ENCODE results near the gene CDCP2. TPM values are rescaled to one million over a fixed set of nuclear protein-coding genes. Genes with fewer than 3 reads are reported as not detected.

The CDCP2 gene
- total RNA-seq, 1 donor from 2014 or later, result not detected

GRCh38 chr1:54180701-54181360, 28.0 kb upstream of the CDCP2 start:
- H2AFZ ChIP-seq (ENCODE audit: low read depth, low read length), result no peak overlapping the region
- Mint-ChIP-seq H3K4me3 (ENCODE audit: unreplicated experiment) (no peak overlapping the region), H3K27ac (ENCODE audit: unreplicated experiment) (peak overlapping the region; percentile 83), H3K9me3 (ENCODE audit: unreplicated experiment) (peaks cover 7% of the 10 kb centered on the region), H3K27me3 (ENCODE audit: low read depth, unreplicated experiment) (peaks cover 7% of the 10 kb centered on the region), H3K4me1 (ENCODE audit: low read depth, unreplicated experiment) (peaks cover 2% of the 10 kb centered on the region), H3K36me3 (ENCODE audit: low read depth, unreplicated experiment) (peaks cover 10% of the 10 kb centered on the region)
- no peaks in the 10 kb centered on the region for H3K36me3 ChIP-seq (ENCODE audit: insufficient read depth, low read length)
- H3K4me3 ChIP-seq (ENCODE audit: insufficient read depth, low read depth, low read length), result no peak overlapping the region
- H3K9ac ChIP-seq (ENCODE audit: low read length), result no peak overlapping the region
- peaks cover 2% of the 10 kb centered on the region for H3K9me3 ChIP-seq (ENCODE audit: insufficient read depth, low read depth, low read length)
- no peak for TF ChIP-seq EZH2 (IDR thresholded peaks at IDR 0.05; ENCODE audit: insufficient read depth, low read length)
- TF ChIP-seq CTCF (IDR thresholded peaks at IDR 0.05; ENCODE audit: insufficient read depth, low read depth, low read length), result no peak
- no peaks in the 10 kb centered on the region for H3K27me3 ChIP-seq (ENCODE audit: insufficient read depth, low read length)
- FAIRE-seq, result no peak
- no peak overlapping the region for H3K27ac ChIP-seq (ENCODE audit: low read depth, low read length)
- no peak for DNase-seq (ENCODE audit: low read depth)
- H4K20me1 ChIP-seq (ENCODE audit: insufficient read depth, low read length), result no peaks in the 10 kb centered on the region
- no peaks in the 10 kb centered on the region for H3K4me1 ChIP-seq (ENCODE audit: insufficient read depth, low read length)
- H3K79me2 ChIP-seq (ENCODE audit: insufficient read depth, low read length), result no peaks in the 10 kb centered on the region
- no peak overlapping the region for H3K4me2 ChIP-seq (ENCODE audit: low read length)

DNA sequence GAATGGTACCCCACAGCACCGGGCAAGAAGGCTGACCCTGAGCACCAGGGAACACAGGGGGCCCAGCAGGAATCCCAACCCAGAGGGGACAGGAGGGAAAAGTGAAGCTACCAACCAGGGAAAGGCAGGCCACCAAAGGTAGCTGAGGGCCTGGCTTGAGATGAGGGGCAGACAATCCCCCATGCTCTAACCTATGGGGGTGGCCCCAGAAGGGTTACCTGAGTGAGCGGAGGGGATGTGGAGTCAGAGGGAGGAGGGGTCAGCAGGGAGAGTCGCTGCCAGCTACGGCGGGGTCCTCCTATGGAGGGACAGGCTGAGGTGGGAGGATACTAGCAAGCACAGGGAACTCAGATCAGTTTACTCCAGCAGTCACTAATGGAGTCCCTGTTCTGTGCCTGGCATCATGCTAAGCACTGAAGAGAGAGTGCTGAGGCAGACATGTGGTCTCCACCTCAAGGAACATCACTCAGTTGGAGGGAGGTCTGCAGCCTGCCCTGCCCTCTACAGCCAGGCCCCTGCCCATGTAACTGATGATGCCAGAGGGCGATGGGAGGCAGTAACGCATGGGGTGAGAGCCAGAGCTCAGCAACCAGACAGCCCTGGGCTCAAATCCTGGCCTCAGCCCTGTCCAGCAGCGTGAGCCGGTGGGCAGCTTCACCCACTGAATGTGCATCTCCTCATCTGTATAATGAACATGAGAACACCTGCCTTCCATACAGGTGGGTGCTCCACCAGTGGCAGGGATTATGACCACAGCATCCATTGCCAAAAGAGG, 25.7 kb upstream of the CDCP2 start:
- H3K4me3 Mint-ChIP-seq (ENCODE audit: unreplicated experiment), result no peak overlapping the region
- no peak for FAIRE-seq

More for the DNA sequence above, 25.7 kb upstream of the CDCP2 start:
- Mint-ChIP-seq H3K36me3 (ENCODE audit: low read depth, unreplicated experiment) (peaks cover 4% of the 10 kb centered on the region), H3K4me1 (ENCODE audit: low read depth, unreplicated experiment) (peaks cover 2% of the 10 kb centered on the region), H3K9me3 (ENCODE audit: unreplicated experiment) (no peaks in the 10 kb centered on the region), H3K27ac (ENCODE audit: unreplicated experiment) (no peak overlapping the region), H3K27me3 (ENCODE audit: low read depth, unreplicated experiment) (peaks cover 6% of the 10 kb centered on the region)
- Histone ChIP-seq H4K20me1 (ENCODE audit: insufficient read depth, low read length) (no peaks in the 10 kb centered on the region), H3K4me3 (ENCODE audit: insufficient read depth, low read depth, low read length) (no peak overlapping the region), H3K4me1 (ENCODE audit: insufficient read depth, low read length) (no peaks in the 10 kb centered on the region), H2AFZ (ENCODE audit: low read depth, low read length) (no peak overlapping the region), H3K36me3 (ENCODE audit: insufficient read depth, low read length) (no peaks in the 10 kb centered on the region), H3K79me2 (ENCODE audit: insufficient read depth, low read length) (no peaks in the 10 kb centered on the region), H3K4me2 (ENCODE audit: low read length) (no peak overlapping the region), H3K9me3 (ENCODE audit: insufficient read depth, low read depth, low read length) (no peaks in the 10 kb centered on the region), H3K27me3 (ENCODE audit: insufficient read depth, low read length) (no peaks in the 10 kb centered on the region), H3K27ac (ENCODE audit: low read depth, low read length) (no peak overlapping the region), H3K9ac (ENCODE audit: low read length) (no peak overlapping the region)
- DNase-seq (ENCODE audit: low read depth), result no peak
- TF ChIP-seq CTCF (IDR thresholded peaks at IDR 0.05; ENCODE audit: insufficient read depth, low read depth, low read length) (no peak), EZH2 (IDR thresholded peaks at IDR 0.05; ENCODE audit: insufficient read depth, low read length) (no peak)
